Endothelial cell of umbilical vein (primary cell): Measurements from ENCODE around the gene FHOD1. TPM values are rescaled to one million over a fixed set of nuclear protein-coding genes. Genes with fewer than 3 reads are reported as not detected.

Experiments
- BruUV-seq: library from RNA; stranded (reverse); fragments of 400-500 nt; replicated peaks from 2 replicates; lab custom pipeline; 2021; lab: Mats Ljungman, UMichigan
- CTCF ChIA-PET: fragments of 300-600, 350-600 bp; sonication (Branson Sonifier 250); formaldehyde crosslinking; loops from one replicate; lab custom pipeline; 2021; ENCODE audit warnings: antibody characterized with exemption, inconsistent platforms; lab: Charles Lee
- POLR2A ChIA-PET: fragments of 300-600, 350-600 bp; sonication (Branson Sonifier 250); formaldehyde crosslinking; loops from one replicate; lab custom pipeline; 2021; ENCODE audit warnings: antibody characterized with exemption, inconsistent platforms; lab: Charles Lee
- DNase-seq: peaks from one replicate; pipeline ENCODE4 v3.0.0-alpha.2; 2011; ENCODE audit warnings: low read depth, low spot score
- FAIRE-seq: peaks from 2 replicates; lab custom pipeline; 2011; peaks lifted over from hg19 to GRCh38; lab: Jason Lieb, UNC
- H2AFZ ChIP-seq: 2 replicates; pipeline ENCODE4 v1.6.0; 2012; ENCODE audit warnings: low read depth, low read length, control low read depth, inconsistent platforms
- H3K27ac ChIP-seq: 2 replicates; pipeline ENCODE4 v1.5.1; 2011; ENCODE audit warnings: low read depth, mild to moderate bottlenecking, control low read depth, low read length, moderate library complexity; ENCODE audit not compliant: insufficient read depth
- H3K27me3 ChIP-seq, 2 experiments: 2 replicates each; pipeline versions ENCODE4 v1.6.0 to v1.6.1; 2011; ENCODE audit warnings: low read length in 2 of 2, mixed read lengths in 1 of 2; ENCODE audit not compliant: control insufficient read depth in 2 of 2, insufficient read depth in 2 of 2
- H3K36me3 ChIP-seq, 2 experiments: 2 replicates in 1 of 2; 3 replicates in 1 of 2; pipeline ENCODE4 v1.5.1; 2011; ENCODE audit warnings: low read length in 2 of 2, mild to moderate bottlenecking in 1 of 2, moderate library complexity in 1 of 2; ENCODE audit not compliant: control insufficient read depth in 2 of 2, insufficient read depth in 2 of 2; ENCODE audit errors: extremely low read depth in 1 of 2
- H3K4me1 ChIP-seq: 3 replicates; pipeline ENCODE4 v1.5.1; 2011; ENCODE audit warnings: mild to moderate bottlenecking, low read length; ENCODE audit not compliant: control insufficient read depth, insufficient read depth; ENCODE audit errors: extremely low read depth
- H3K4me2 ChIP-seq: 2 replicates; pipeline ENCODE4 v1.6.1; 2011; ENCODE audit warnings: low read length, control low read depth, mixed read lengths; ENCODE audit not compliant: insufficient read depth
- H3K4me3 ChIP-seq, 3 experiments: fragments of 200-600 bp in 1 of 3; sonication (generic), shearing (Covaris generic) in 1 of 3; replicated peaks in 1 of 3; 2 replicates each; pipeline ENCODE4 v1.5.1; 2011 to 2016; ENCODE audit warnings: control low read depth in 3 of 3, low read length in 3 of 3, mild to moderate bottlenecking in 2 of 3, inconsistent platforms in 1 of 3, low read depth in 1 of 3, moderate library complexity in 1 of 3; ENCODE audit not compliant: insufficient read depth in 1 of 3
- H3K79me2 ChIP-seq: 2 replicates; pipeline ENCODE4 v1.6.0; 2012; ENCODE audit warnings: low read length, inconsistent platforms; ENCODE audit not compliant: control insufficient read depth, insufficient read depth
- H3K9ac ChIP-seq: replicated peaks from 2 replicates; pipeline ENCODE3; 2011; ENCODE audit warnings: low read length, control low read depth; ENCODE audit not compliant: insufficient read depth; ENCODE audit errors: extremely low read depth
- H3K9me1 ChIP-seq: replicated peaks from 3 replicates; pipeline ENCODE4 v1.6.0; 2011; ENCODE audit warnings: mild to moderate bottlenecking, low read length; ENCODE audit not compliant: control insufficient read depth, insufficient read depth; ENCODE audit errors: extremely low read depth
- H3K9me3 ChIP-seq: replicated peaks from 2 replicates; pipeline ENCODE4 v1.5.1; 2012; ENCODE audit warnings: low read length, inconsistent platforms; ENCODE audit not compliant: control insufficient read depth, insufficient read depth
- H4K20me1 ChIP-seq: replicated peaks from 2 replicates; pipeline ENCODE3; 2011; ENCODE audit warnings: mild to moderate bottlenecking, low read length; ENCODE audit not compliant: control insufficient read depth, insufficient read depth; ENCODE audit errors: extremely low read depth
- CTCF ChIP-seq, 2 donors: IDR thresholded peaks; 1 replicate in 1 of 2; 2 replicates in 1 of 2; pipeline ENCODE4 v1.5.1; 2011; ENCODE audit warnings: low read length in 2 of 2, mild to moderate bottlenecking in 2 of 2, moderate library complexity in 2 of 2, control low read depth in 1 of 2, inconsistent platforms in 1 of 2, low read depth in 1 of 2; ENCODE audit not compliant: insufficient read depth in 1 of 2; ENCODE audit errors: extremely low read depth in 1 of 2
- EZH2 ChIP-seq: IDR thresholded peaks from 2 replicates; pipeline ENCODE4 v1.6.1; 2012; ENCODE audit warnings: borderline replicate concordance, low read depth, mild to moderate bottlenecking, moderate library complexity, low read length, inconsistent platforms; ENCODE audit not compliant: severe bottlenecking
- JUN ChIP-seq: IDR thresholded peaks from 2 replicates; pipeline ENCODE4 v1.6.1; 2011; ENCODE audit warnings: borderline replicate concordance, low read depth; ENCODE audit not compliant: insufficient read length, insufficient read depth
- MYC ChIP-seq: IDR thresholded peaks from one replicate; pipeline ENCODE4 v1.6.1; 2011; ENCODE audit warnings: mild to moderate bottlenecking, low read depth, low read length
- POLR2A ChIP-seq: IDR thresholded peaks from 2 replicates; pipeline ENCODE4 v1.6.1; 2012; ENCODE audit warnings: low read depth, mild to moderate bottlenecking, control low read depth, low read length
- POLR2AphosphoS5 ChIP-seq: IDR thresholded peaks from 2 replicates; pipeline ENCODE4 v1.6.1; 2012; ENCODE audit warnings: low read depth, mild to moderate bottlenecking, control low read depth, low read length, moderate library complexity; ENCODE audit not compliant: insufficient read depth
- dilution Hi-C: fragments of 300-500 bp; cut with MboI; formaldehyde crosslinking; loops from one replicate; pipeline ENCODE4 v1.15.0; 2019; ENCODE audit warnings: low sequenced_read_pairs; ENCODE audit not compliant: extremely low pct_ligation_motif_present
- intact Hi-C: fragments of 100-400 bp; cut with micrococcal nuclease; formaldehyde crosslinking; loops from one replicate; pipeline ENCODE4 v1.10.0; 2022
- polyA plus RNA-seq, 4 experiments: library from polyadenylated mRNA; depleted of rRNA in 3 of 4; stranded (reverse) in 3 of 4; unstranded in 1 of 4; fragments of >200 nt; gene quantifications; 2 replicates each; pipeline versions ENCODE4 v1.2.1 to v1.2.3, GENCODE V29; 2011 to 2012; ENCODE audit warnings: missing spikeins in 1 of 4
- total RNA-seq: library from RNA; stranded (reverse); gene quantifications from 2 replicates; pipeline ENCODE4 v1.2.3, GENCODE V29; 2021

The FHOD1 gene
- total and polyA plus RNA-seq, 2 donors (not counting 3 experiments of a cell fraction or from before 2014, with no cell fraction given), result 63.6 to 124 TPM

GRCh38 chr16:67282447-67282805 is 35.1 kb upstream of the FHOD1 start:
- ChIA-PET CTCF (interaction anchor here (0.6 to 2.7 kb wide), 3 partner anchors 22 to 117 kb away, joined by 3 to 10 read pairs (median 9); partner anchors contain the start of gene KCTD19), POLR2A (no interaction called here)
- H3K4me2 ChIP-seq, result no peak overlapping the region
- no TSS peak for BruUV-seq
- H3K9me1 ChIP-seq, result no peaks in the 10 kb centered on the region
- intact Hi-C loops (no loop called here), dilution Hi-C loops (no loop called here)
- H2AFZ ChIP-seq, result no peak overlapping the region
- H4K20me1 ChIP-seq, result no peaks in the 10 kb centered on the region
- FAIRE-seq (no peak), DNase-seq (no peak)
- H3K4me3 ChIP-seq, result no peak overlapping the region
- H3K27me3 ChIP-seq, result no peaks in the 10 kb centered on the region
- H3K9me3 ChIP-seq, result no peaks in the 10 kb centered on the region
- TF ChIP-seq EZH2, result no peak
- TF ChIP-seq CTCF (IDR thresholded peaks at IDR 0.05; ENCODE audit: extremely low read depth in 1 of 2, insufficient read depth in 1 of 2, low read depth in 1 of 2, low read length in 2 of 2), result no peak
- TF ChIP-seq POLR2A, result no peak
- TF ChIP-seq JUN, result no peak
- no peak for TF ChIP-seq MYC
- no peak for TF ChIP-seq POLR2AphosphoS5
- peaks cover 2% of the 10 kb centered on the region for H3K79me2 ChIP-seq
- no peaks in the 10 kb centered on the region for H3K36me3 ChIP-seq
- no peak overlapping the region for H3K27ac ChIP-seq
- H3K4me1 ChIP-seq, result peaks cover 14% of the 10 kb centered on the region
- no peak overlapping the region for H3K9ac ChIP-seq
